ENCODE data around the gene DPP7. TPM values are rescaled to one million over a fixed set of nuclear protein-coding genes. Genes with fewer than 3 reads are reported as not detected.

The DPP7 gene
- total and polyA plus RNA-seq, 12 donors: 91.4 to 677 (median 125) TPM

- no peak for TF ChIP-seq CTCF (IDR thresholded peaks at IDR 0.05)
- H3K36me3 ChIP-seq: peaks cover 0 to 56% (median 4%) of the 10 kb centered on the region in 9 donors
- ATAC-seq (peak in 1 of 8 donors; percentile 1), DNase-seq (no peak)
- no peaks in the 10 kb centered on the region for H3K9me3 ChIP-seq
- intact Hi-C loops (cut with DNase I): no loop called here
- no peaks in the 10 kb centered on the region for H3K27me3 ChIP-seq
- peaks cover 6 to 45% (median 24%) of the 10 kb centered on the region in 9 donors for H3K4me1 ChIP-seq
- peak overlapping the region; percentile 76 to 97 (median 95) for H3K27ac ChIP-seq
- H3K4me3 ChIP-seq: peak overlapping the region; percentile 67 to 96 (median 84)
- WGBS, 2 donors: 11 to 12% methylated on average over 22 of the region's 22 CpGs
These were observed 27.1 kb downstream of the DPP7 start for GRCh38 chr9:137087409-137087925.

DNA sequence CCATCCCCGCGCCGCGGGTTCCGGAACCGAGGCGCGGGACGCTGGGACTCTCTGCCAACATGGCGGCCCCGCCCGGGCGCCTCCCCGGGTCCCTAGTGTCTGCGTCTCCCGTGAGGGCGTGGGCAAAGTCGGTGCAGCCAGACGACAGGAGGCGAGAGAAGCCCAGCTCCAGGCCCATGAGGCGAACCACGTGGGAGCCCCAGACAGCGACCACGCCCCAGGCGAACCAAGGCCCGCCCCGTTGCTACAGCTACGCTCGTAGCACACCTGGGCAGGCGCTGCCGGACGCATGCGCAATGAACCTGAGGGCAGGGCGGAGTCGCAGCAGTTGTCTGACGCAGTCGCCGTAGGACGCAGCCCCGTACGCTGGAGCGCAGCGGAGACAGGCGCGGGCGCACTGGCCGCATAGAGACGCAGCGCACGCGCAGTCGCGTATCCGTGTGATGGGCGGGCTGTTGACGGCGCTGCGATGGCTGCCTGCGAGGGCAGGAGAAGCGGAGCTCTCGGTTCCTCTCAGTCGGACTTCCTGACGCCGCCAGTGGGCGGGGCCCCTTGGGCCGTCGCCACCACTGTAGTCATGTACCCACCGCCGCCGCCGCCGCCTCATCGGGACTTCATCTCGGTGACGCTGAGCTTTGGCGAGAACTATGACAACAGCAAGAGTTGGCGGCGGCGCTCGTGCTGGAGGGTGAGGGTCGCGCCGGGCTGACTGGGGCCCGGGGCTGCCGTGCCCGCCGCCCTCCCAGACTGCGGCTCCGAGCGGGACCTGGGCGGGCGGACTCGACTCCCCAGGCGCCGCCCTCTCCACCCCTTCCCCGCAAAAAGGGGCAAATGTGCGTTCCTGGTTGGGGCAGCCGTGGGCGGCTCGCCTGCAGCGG, 27.8 kb downstream of the DPP7 start, which contains the start of gene MAN1B1:
MAN1B1 (plus strand) TSS at position 455 of the 878 bp plus-strand sequence; CDS start at position 470, 15 bp downstream.
- Histone ChIP-seq H3K4me3 (peak within 1 kb of the TSS; percentile 67 to 96 (median 84)), H3K27ac (peak within 1 kb of the TSS; percentile 76 to 98 (median 96)), H3K9me3 (no peaks in the 10 kb centered on the region), H3K4me1 (peaks cover 6 to 45% (median 24%) of the 10 kb centered on the region in 9 donors), H3K36me3 (peaks cover 0 to 56% (median 4%) of the 10 kb centered on the region in 9 donors), H3K27me3 (no peaks in the 10 kb centered on the region)
- intact Hi-C loops (cut with DNase I): loop anchor here in 1 of 10 donors (1.0 kb wide), 1 partner anchor 29 kb away; no protein-coding TSS in a partner anchor
- DNase-seq (peak; percentile 97 to 99), ATAC-seq (peak; percentile 92 to 97 (median 96))
- WGBS, 2 donors: 0% methylated on average over 100 to 101 of the region's 101 CpGs
- TF ChIP-seq CTCF (IDR thresholded peaks at IDR 0.05): no peak

DNA sequence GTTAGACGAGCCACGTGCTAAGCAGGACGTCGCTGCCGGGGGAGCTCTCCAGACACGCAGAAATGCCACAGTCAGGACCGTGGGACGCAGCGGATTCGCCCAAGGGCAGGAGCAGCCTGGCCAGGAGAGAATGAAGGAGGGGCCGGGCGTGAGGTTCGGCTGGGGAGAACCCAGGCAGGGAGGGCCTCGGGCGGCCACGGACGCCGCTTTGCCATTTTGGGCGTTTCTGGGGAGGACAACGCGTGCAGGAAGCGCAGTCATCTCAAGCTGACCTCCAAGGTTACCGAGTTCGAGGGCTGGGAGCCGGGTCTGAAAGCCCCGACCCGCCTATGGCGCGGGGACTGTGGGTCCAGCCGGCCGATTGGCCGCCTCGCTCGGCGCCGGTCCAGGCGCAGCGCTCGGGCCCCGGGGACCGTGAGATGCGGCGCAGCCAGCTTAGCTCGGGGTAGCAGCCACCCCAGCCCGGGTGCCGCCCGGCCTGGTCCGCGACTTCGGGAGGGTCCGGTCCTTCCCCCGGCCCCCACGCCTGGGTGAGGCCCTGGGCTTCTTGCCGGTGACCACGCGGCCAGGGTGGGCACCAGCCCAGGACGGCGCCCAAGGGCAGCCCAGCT, 28.5 kb downstream of the DPP7 start:
- H3K9me3 ChIP-seq: no peaks in the 10 kb centered on the region
- 1% methylated on average over 56 to 58 of the region's 58 CpGs for WGBS, 2 donors
- H3K36me3 ChIP-seq: peaks cover 0 to 56% (median 3%) of the 10 kb centered on the region in 9 donors
- peaks cover 6 to 45% (median 24%) of the 10 kb centered on the region in 9 donors for H3K4me1 ChIP-seq
- intact Hi-C loops (cut with DNase I): loop anchor here in 1 of 10 donors (1.0 kb wide), 1 partner anchor 29 kb away; no protein-coding TSS in a partner anchor
- ATAC-seq: peak; percentile 8 to 66 (median 23)
- DNase-seq: peak; percentile 45 to 66
- H3K27me3 ChIP-seq: no peaks in the 10 kb centered on the region
- peak overlapping the region; percentile 67 to 96 (median 84) for H3K4me3 ChIP-seq
- no peak for TF ChIP-seq CTCF (IDR thresholded peaks at IDR 0.05)
- peak overlapping the region; percentile 76 to 98 (median 96) for H3K27ac ChIP-seq

DNA sequence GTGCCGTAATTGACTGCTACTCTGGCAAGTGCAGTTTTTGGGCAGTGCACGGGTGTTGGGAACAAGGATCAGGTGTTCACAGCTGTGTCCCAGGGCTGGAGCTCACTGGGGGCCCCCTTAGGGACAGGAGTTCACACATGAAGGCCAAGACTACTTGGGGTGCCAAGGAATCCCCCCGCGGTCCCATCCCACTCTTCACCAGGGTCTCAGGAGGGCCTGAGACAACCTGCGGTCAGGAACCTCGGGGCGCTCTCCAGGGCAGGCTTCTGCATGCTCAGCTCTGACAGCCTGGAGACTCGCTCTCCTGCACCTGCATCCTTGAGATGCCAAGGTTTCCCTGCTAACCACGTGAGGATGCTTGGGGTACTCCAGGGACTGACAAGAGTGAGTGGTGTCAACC, 30.0 kb downstream of the DPP7 start:
- Histone ChIP-seq H3K9me3 (no peaks in the 10 kb centered on the region), H3K27ac (peak overlapping the region in 1 of 10 donors; percentile 14), H3K36me3 (peaks cover 0 to 58% (median 9%) of the 10 kb centered on the region in 9 donors), H3K27me3 (no peaks in the 10 kb centered on the region), H3K4me3 (no peak overlapping the region), H3K4me1 (peaks cover 6 to 45% (median 24%) of the 10 kb centered on the region in 9 donors)
- DNase-seq (no peak), ATAC-seq (no peak)
- no peak for TF ChIP-seq CTCF (IDR thresholded peaks at IDR 0.05)
- 78 to 82% methylated on average over 9 of the region's 9 CpGs for WGBS, 2 donors
- intact Hi-C loops (cut with DNase I): no loop called here

Measured in heart right ventricle (tissue), 16 donors.